Neural cell (in vitro differentiated cells): ENCODE data around the gene IFNLR1. TPM values are rescaled to one million over a fixed set of nuclear protein-coding genes. Genes with fewer than 3 reads are reported as not detected.

ENCODE experiments used
- H2AFZ ChIP-seq: fragments of 200-600, 300-800 bp; sonication (generic), shearing (Covaris generic); 2 replicates; pipeline ENCODE4 v1.6.0; 2014; ENCODE audit warnings: low read depth, mild to moderate bottlenecking, antibody characterized with exemption, low read length, moderate library complexity
- H3F3A ChIP-seq: fragments of 200-600 bp; shearing (Covaris generic); 2 replicates; pipeline ENCODE4 v1.6.1; 2016; ENCODE audit warnings: mild to moderate bottlenecking, moderate library complexity, mixed read lengths, antibody characterized with exemption, low read length; ENCODE audit not compliant: insufficient read depth, poor library complexity, severe bottlenecking
- H3K27ac ChIP-seq: fragments of 200-600, 300-800 bp; sonication (generic), shearing (Covaris generic); 2 replicates; pipeline ENCODE4 v1.5.1; 2014; ENCODE audit warnings: mild to moderate bottlenecking, low read length, moderate library complexity
- H3K27me3 ChIP-seq: fragments of 300-800, 200-600 bp; sonication (generic), shearing (Covaris generic); 2 replicates; pipeline ENCODE4 v1.6.0; 2014; ENCODE audit warnings: mild to moderate bottlenecking, low read depth, low read length, moderate library complexity; ENCODE audit not compliant: insufficient read depth
- H3K36me3 ChIP-seq: fragments of 300-800, 200-600 bp; sonication (generic), shearing (Covaris generic); 2 replicates; pipeline ENCODE4 v1.5.1; 2014; ENCODE audit warnings: mild to moderate bottlenecking, antibody characterized with exemption, low read length, moderate library complexity; ENCODE audit not compliant: insufficient read depth
- H3K4me2 ChIP-seq: fragments of 300-800, 200-600 bp; sonication (generic), shearing (Covaris generic); 2 replicates; pipeline ENCODE4 v1.6.0; 2014; ENCODE audit warnings: mild to moderate bottlenecking, low read length
- H3K4me3 ChIP-seq: fragments of 300-800, 200-600 bp; sonication (generic), shearing (Covaris generic); 2 replicates; pipeline ENCODE4 v1.5.1; 2014; ENCODE audit warnings: mild to moderate bottlenecking, low read length, moderate library complexity
- H3K79me2 ChIP-seq: fragments of 200-600 bp; shearing (Covaris generic); replicated peaks from 2 replicates; pipeline ENCODE4 v1.6.0; 2014; ENCODE audit warnings: mild to moderate bottlenecking, low read length, moderate library complexity; ENCODE audit not compliant: insufficient read depth
- H3K9ac ChIP-seq: fragments of 300-800, 200-600 bp; sonication (generic), shearing (Covaris generic); 2 replicates; pipeline ENCODE4 v1.6.1; 2016; ENCODE audit warnings: mild to moderate bottlenecking, low read length, mixed read lengths
- H3K9me2 ChIP-seq: fragments of 200-600 bp; shearing (Covaris generic); 2 replicates; pipeline ENCODE4 v1.6.1; 2016; ENCODE audit warnings: mild to moderate bottlenecking, low read length, mixed read lengths; ENCODE audit not compliant: insufficient read depth
- H3K9me3 ChIP-seq: fragments of 200-600, 300-800 bp; sonication (generic), shearing (Covaris generic); 2 replicates; pipeline ENCODE4 v1.6.1; 2016; ENCODE audit warnings: mild to moderate bottlenecking, mixed run types, low read length, moderate library complexity, mixed read lengths
- H4K20me1 ChIP-seq: fragments of 200-600 bp; shearing (Covaris generic); 2 replicates; pipeline ENCODE4 v1.6.1; 2016; ENCODE audit warnings: mild to moderate bottlenecking, mixed run types; ENCODE audit not compliant: insufficient read depth
- EP300 ChIP-seq: fragments of 450-650 bp; conservative IDR thresholded peaks from 2 replicates; pipeline ENCODE4 v1.6.1; 2014; ENCODE audit warnings: antibody characterized with exemption, mild to moderate bottlenecking, moderate library complexity; ENCODE audit not compliant: poor library complexity, severe bottlenecking
- EZH2 ChIP-seq: fragments of 200-600, 300-800 bp; shearing (Covaris generic), sonication (generic); IDR thresholded peaks from 2 replicates; pipeline ENCODE4 v1.6.1; 2014; ENCODE audit warnings: antibody characterized with exemption, low read length, borderline replicate concordance, mild to moderate bottlenecking; ENCODE audit not compliant: insufficient read depth, poor library complexity, severe bottlenecking
- MXI1 ChIP-seq: fragments of 450-650 bp; conservative IDR thresholded peaks from 2 replicates; pipeline ENCODE4 v1.6.1; 2014; ENCODE audit warnings: antibody characterized with exemption, mild to moderate bottlenecking; ENCODE audit not compliant: poor library complexity, severe bottlenecking
- POLR2AphosphoS5 ChIP-seq: IDR thresholded peaks from 2 replicates; pipeline ENCODE4 v1.6.1; 2012
- RAD21 ChIP-seq: fragments of 450-650 bp; conservative IDR thresholded peaks from 2 replicates; pipeline ENCODE4 v1.6.1; 2014; ENCODE audit warnings: antibody characterized with exemption, mild to moderate bottlenecking, moderate library complexity
- SMC3 ChIP-seq: fragments of 450-650 bp; conservative IDR thresholded peaks from 2 replicates; pipeline ENCODE4 v1.6.1; 2014; ENCODE audit warnings: antibody characterized with exemption, mild to moderate bottlenecking, moderate library complexity; ENCODE audit not compliant: poor library complexity
- TAF1 ChIP-seq: IDR thresholded peaks from 2 replicates; pipeline ENCODE4 v1.6.1; 2012; ENCODE audit warnings: low read depth
- polyA plus RNA-seq: library from polyadenylated mRNA; depleted of rRNA; stranded (reverse); fragments of >200 nt; gene quantifications from 2 replicates; pipeline ENCODE4 v1.2.3, GENCODE V29; 2014
- TF ChIP-seq, protein P1 (sequence below): fragments of 450-650 bp; IDR thresholded peaks from 2 replicates; pipeline ENCODE4 v1.5.1; 2014; ENCODE audit warnings: antibody characterized with exemption, mild to moderate bottlenecking, moderate library complexity; ENCODE audit not compliant: poor library complexity, severe bottlenecking
- TF ChIP-seq, protein P2 (sequence below): IDR thresholded peaks from 2 replicates; pipeline ENCODE4 v1.6.1; 2012; ENCODE audit warnings: borderline replicate concordance

Gene IFNLR1
- polyA plus RNA-seq, 1 donor from 2014 or later: 0.32 TPM

DNA sequence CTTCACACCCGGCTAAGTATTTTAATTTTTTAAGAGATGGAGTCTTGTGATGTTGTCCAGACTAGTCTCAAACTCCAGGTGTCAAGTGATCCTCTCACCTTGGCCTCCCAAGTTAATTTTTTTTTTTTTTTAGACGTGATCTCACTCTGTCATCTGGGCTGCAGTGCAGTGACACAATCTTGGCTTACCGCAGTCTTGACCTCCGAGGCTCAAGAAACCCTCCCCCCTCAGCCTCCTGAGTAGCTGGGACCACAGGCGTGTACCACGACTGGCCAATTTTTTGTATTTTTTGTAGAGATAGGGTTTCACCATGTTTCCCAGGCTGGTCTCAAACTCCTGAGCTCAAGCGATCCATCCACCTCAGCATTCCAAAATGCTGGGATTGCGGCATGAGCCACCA, 11.7 kb upstream of the IFNLR1 start:
- H3K9ac ChIP-seq: no peak overlapping the region
- H3F3A ChIP-seq: no peaks in the 10 kb centered on the region

DNA sequence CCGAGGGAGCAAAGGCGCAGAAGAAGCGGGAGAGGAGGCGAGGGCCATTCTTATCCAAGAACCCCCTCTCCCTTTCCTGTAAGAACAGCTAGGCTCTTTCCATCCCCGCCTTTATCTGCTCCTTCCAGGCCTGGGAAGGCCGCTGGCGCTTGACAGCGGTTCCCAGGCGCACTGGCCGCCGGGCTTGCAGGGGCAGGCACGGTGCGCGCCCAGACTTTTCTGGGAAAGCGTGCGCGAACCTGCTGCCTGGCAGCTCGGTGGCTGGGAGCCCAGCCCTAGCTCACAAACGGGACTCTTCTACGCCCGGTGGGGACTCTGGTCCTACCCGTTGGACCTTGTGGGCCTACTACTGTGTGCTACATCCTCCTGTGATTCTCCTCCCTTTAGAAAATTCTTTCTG, 8.8 kb upstream of the IFNLR1 start:
- no peak overlapping the region for H2AFZ ChIP-seq
- H3F3A ChIP-seq: no peaks in the 10 kb centered on the region
- H3K9me3 ChIP-seq: no peaks in the 10 kb centered on the region
- no peaks in the 10 kb centered on the region for H3K36me3 ChIP-seq
- TF ChIP-seq EZH2 (no peak), SMC3 (no peak), POLR2AphosphoS5 (no peak), MXI1 (no peak), EP300 (no peak), TAF1 (no peak)
- TF ChIP-seq, protein P1, sequence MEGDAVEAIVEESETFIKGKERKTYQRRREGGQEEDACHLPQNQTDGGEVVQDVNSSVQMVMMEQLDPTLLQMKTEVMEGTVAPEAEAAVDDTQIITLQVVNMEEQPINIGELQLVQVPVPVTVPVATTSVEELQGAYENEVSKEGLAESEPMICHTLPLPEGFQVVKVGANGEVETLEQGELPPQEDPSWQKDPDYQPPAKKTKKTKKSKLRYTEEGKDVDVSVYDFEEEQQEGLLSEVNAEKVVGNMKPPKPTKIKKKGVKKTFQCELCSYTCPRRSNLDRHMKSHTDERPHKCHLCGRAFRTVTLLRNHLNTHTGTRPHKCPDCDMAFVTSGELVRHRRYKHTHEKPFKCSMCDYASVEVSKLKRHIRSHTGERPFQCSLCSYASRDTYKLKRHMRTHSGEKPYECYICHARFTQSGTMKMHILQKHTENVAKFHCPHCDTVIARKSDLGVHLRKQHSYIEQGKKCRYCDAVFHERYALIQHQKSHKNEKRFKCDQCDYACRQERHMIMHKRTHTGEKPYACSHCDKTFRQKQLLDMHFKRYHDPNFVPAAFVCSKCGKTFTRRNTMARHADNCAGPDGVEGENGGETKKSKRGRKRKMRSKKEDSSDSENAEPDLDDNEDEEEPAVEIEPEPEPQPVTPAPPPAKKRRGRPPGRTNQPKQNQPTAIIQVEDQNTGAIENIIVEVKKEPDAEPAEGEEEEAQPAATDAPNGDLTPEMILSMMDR: no peak
- TF ChIP-seq, protein P2, sequence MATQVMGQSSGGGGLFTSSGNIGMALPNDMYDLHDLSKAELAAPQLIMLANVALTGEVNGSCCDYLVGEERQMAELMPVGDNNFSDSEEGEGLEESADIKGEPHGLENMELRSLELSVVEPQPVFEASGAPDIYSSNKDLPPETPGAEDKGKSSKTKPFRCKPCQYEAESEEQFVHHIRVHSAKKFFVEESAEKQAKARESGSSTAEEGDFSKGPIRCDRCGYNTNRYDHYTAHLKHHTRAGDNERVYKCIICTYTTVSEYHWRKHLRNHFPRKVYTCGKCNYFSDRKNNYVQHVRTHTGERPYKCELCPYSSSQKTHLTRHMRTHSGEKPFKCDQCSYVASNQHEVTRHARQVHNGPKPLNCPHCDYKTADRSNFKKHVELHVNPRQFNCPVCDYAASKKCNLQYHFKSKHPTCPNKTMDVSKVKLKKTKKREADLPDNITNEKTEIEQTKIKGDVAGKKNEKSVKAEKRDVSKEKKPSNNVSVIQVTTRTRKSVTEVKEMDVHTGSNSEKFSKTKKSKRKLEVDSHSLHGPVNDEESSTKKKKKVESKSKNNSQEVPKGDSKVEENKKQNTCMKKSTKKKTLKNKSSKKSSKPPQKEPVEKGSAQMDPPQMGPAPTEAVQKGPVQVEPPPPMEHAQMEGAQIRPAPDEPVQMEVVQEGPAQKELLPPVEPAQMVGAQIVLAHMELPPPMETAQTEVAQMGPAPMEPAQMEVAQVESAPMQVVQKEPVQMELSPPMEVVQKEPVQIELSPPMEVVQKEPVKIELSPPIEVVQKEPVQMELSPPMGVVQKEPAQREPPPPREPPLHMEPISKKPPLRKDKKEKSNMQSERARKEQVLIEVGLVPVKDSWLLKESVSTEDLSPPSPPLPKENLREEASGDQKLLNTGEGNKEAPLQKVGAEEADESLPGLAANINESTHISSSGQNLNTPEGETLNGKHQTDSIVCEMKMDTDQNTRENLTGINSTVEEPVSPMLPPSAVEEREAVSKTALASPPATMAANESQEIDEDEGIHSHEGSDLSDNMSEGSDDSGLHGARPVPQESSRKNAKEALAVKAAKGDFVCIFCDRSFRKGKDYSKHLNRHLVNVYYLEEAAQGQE: no peak
- H3K27ac ChIP-seq: no peak overlapping the region
- no peaks in the 10 kb centered on the region for H3K9me2 ChIP-seq
- no peak overlapping the region for H3K4me2 ChIP-seq
- no peak overlapping the region for H3K4me3 ChIP-seq
- no peak overlapping the region for H3K9ac ChIP-seq
- H3K27me3 ChIP-seq: no peaks in the 10 kb centered on the region
- no peaks in the 10 kb centered on the region for H3K79me2 ChIP-seq
- no peaks in the 10 kb centered on the region for H4K20me1 ChIP-seq

More for the DNA sequence above, 11.7 kb upstream of the IFNLR1 start:
- Histone ChIP-seq H3K36me3 (no peaks in the 10 kb centered on the region), H3K4me3 (no peak overlapping the region), H4K20me1 (no peaks in the 10 kb centered on the region), H3K9me3 (no peaks in the 10 kb centered on the region), H3K9me2 (no peaks in the 10 kb centered on the region), H2AFZ (no peak overlapping the region), H3K27me3 (no peaks in the 10 kb centered on the region), H3K4me2 (no peak overlapping the region), H3K79me2 (no peaks in the 10 kb centered on the region), H3K27ac (no peak overlapping the region)
- no peak for TF ChIP-seq EP300

DNA sequence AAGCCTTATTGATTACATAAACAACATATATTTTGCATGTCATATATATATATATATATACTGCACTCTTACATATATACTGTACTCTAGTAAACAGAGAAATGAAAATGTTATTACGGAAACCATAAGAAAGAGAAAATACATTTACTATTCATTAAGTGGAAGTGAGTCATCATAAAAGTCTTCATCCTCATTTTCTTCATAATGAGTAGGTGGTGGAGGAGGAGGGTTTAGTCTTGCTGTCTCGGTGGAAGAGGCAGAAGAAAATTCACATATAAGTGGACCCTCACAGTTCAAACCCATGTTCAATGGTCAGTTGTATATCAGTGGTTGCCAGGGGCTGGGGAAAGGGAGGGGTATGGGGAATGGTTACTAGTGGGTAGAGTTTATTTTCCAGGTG, 8.0 kb upstream of the IFNLR1 start:
- TF ChIP-seq, protein P1: no peak
- TF ChIP-seq RAD21 (no peak), EP300 (no peak), TAF1 (no peak), EZH2 (no peak), SMC3 (no peak), POLR2AphosphoS5 (no peak), MXI1 (no peak)
- TF ChIP-seq, protein P2: no peak
- no peak overlapping the region for H3K9ac ChIP-seq

More for the DNA sequence above, 8.0 kb upstream of the IFNLR1 start:
- Histone ChIP-seq H2AFZ (no peak overlapping the region), H3K9me2 (no peaks in the 10 kb centered on the region), H3F3A (no peaks in the 10 kb centered on the region), H3K36me3 (no peaks in the 10 kb centered on the region), H3K4me3 (no peak overlapping the region), H3K27ac (no peak overlapping the region), H4K20me1 (no peaks in the 10 kb centered on the region), H3K9me3 (no peaks in the 10 kb centered on the region), H3K27me3 (no peaks in the 10 kb centered on the region), H3K4me2 (no peak overlapping the region), H3K79me2 (no peaks in the 10 kb centered on the region)
